ENCODE data around the gene ANXA9.

ANXA9 gene

DNA sequence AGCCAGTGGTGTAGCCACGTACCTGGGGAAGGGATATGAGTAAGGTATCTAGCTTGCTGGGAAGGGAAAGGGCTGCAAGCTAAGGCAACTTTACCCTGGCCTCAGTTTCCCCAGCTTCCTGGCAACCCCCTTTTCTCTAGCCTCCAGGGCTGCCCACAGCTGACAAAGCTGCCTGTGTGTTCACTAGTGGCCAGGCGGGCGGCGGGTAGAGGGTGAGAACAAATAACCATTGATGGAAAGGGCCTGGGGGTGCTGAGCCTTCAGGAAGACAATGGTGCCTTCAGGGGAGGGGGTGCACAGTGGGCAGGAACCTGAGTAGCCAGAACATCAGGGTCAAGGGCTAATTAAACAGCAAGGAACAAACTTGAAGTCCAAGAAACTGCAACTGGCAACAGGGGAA is 13.6 kb upstream of the ANXA9 start:
- TF ChIP-seq CTCF (IDR thresholded peaks at IDR 0.05; ENCODE audit: borderline replicate concordance, control extremely low read depth, extremely low read depth, insufficient read depth, missing control alignments): no peak
- in situ Hi-C loops (cut with MboI; ENCODE audit: low sequenced_read_pairs, unreplicated experiment): no loop called here
- DNase-seq (ENCODE audit: low spot score): no peak

DNA sequence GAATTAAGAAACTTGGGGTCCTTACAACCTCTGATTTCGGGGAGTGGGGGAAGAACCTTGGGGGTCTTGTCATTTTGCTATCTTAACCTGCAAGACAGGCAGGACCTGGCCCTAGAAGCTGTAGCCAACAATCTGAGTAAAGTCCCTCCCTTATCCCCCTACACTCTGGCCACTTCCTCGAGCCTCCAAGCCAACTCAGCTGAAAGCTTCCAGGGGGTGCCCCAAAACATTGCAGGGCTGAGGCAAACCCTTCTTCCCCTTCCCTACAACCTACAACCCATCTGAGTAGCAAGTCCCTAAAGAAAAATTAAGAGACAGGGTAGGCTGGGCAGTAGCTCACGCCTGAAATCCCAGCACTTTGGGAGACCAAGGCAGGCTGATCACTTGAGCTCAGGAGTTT is 12.5 kb upstream of the ANXA9 start:
- in situ Hi-C loops (cut with MboI; ENCODE audit: low sequenced_read_pairs, unreplicated experiment): no loop called here
- TF ChIP-seq CTCF (IDR thresholded peaks at IDR 0.05; ENCODE audit: borderline replicate concordance, control extremely low read depth, extremely low read depth, insufficient read depth, missing control alignments): no peak
- no peak for DNase-seq (ENCODE audit: low spot score)

GRCh38 chr1:150970808-150971582 is 11.1 kb upstream of the ANXA9 start:
- TF ChIP-seq CTCF (IDR thresholded peaks at IDR 0.05; ENCODE audit: borderline replicate concordance, control extremely low read depth, extremely low read depth, insufficient read depth, missing control alignments): no peak
- in situ Hi-C loops (cut with MboI; ENCODE audit: low sequenced_read_pairs, unreplicated experiment): no loop called here
- DNase-seq (ENCODE audit: low spot score): no peak

GRCh38 chr1:150971583-150972416 is 10.3 kb upstream of the ANXA9 start:
- no peak for DNase-seq (ENCODE audit: low spot score)
- in situ Hi-C loops (cut with MboI; ENCODE audit: low sequenced_read_pairs, unreplicated experiment): no loop called here
- TF ChIP-seq CTCF (IDR thresholded peaks at IDR 0.05; ENCODE audit: borderline replicate concordance, control extremely low read depth, extremely low read depth, insufficient read depth, missing control alignments): no peak

DNA sequence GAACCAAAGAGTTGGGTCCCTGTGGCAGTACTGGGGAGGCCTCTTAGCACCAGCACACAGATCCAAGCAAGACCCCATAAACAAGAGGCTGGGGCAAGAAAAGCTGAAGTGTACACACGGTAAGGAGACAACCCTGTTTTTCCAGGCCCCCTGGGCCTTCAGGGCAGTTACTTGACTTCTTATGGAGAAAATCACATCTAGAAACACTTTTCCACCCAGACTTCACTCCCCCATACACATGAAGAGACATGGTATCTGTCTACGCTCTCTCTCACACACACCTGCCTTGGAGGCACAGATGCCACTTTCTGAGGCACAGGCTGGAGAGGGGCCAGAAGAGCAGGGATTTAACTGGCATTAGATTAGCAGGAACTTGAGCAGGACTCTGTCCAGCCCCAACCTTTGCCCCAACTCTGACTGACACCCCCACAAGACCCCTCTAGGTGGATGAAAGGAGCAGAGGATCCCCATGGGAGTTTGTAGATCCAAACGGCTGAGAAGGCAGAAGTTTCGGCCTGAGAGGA is 9.6 kb upstream of the ANXA9 start:
- DNase-seq (ENCODE audit: low spot score): no peak
- TF ChIP-seq CTCF (IDR thresholded peaks at IDR 0.05; ENCODE audit: borderline replicate concordance, control extremely low read depth, extremely low read depth, insufficient read depth, missing control alignments): no peak
- in situ Hi-C loops (cut with MboI; ENCODE audit: low sequenced_read_pairs, unreplicated experiment): no loop called here

DNA sequence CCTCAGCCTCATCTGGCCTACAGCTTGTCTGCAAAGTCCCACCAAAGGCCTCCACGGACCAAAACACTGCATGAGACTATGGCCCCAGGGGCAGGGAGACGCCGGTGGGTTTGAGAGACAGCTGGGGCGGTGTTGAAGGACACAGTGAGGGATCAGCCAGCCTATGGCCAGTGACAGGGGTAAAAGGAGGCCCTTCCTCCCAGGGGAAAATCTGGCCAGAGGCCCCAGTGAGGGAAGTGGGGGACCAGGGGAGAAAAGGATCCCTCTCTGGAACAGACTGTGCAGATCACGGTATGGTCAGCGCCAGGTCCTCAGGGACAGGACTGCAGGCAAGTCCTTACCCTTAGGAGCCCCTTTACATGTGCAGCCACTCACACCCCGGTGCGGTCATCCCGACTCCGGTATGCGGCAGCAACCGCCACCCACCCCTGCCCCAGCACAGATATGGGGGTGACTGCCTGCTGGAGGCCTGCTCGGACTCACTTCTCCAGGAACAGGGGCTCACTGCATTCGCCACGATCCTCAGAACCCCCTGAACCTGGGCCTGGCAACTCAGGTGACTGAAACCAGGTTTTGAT is 8.7 kb upstream of the ANXA9 start:
- TF ChIP-seq CTCF (IDR thresholded peaks at IDR 0.05; ENCODE audit: borderline replicate concordance, control extremely low read depth, extremely low read depth, insufficient read depth, missing control alignments): no peak
- in situ Hi-C loops (cut with MboI; ENCODE audit: low sequenced_read_pairs, unreplicated experiment): no loop called here
- no peak for DNase-seq (ENCODE audit: low spot score)

All from GM13976 (cell line).